ENCODE measurements around the gene PITPNC1. TPM values are rescaled to one million over a fixed set of nuclear protein-coding genes. Genes with fewer than 3 reads are reported as not detected.

Gene PITPNC1
- total RNA-seq, 1 experiment from 2014 or later, result 35.5 TPM

DNA sequence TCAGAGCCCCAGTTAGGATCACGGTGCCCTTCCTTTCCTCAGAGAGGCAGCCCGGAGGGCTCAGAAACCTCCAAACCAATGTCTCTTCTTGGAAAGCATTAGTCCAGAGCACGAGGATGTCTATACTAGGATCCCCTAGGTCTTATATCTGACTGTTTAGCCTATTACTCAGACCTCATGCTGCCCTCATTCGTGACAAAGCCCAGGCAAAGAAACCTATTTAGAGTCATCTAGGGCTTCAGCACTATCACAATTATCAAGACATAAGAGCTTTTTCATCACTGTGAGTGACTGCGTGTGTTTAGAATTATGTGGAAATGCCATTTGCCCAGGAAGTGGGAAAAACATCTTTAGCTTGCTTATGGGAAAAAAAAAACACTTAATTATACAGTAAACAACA, 180.8 kb downstream of the PITPNC1 start:
- intact Hi-C loops (cut with micrococcal nuclease; ENCODE audit: unreplicated experiment), result no loop called here
- ChIA-PET CTCF (no interaction called here), POLR2A (ENCODE audit: low non-redundant PET) (interaction anchor here (0.7 kb wide), 1 partner anchor 29 kb away, joined by 3 read pairs; no protein-coding TSS in a partner anchor)

DNA sequence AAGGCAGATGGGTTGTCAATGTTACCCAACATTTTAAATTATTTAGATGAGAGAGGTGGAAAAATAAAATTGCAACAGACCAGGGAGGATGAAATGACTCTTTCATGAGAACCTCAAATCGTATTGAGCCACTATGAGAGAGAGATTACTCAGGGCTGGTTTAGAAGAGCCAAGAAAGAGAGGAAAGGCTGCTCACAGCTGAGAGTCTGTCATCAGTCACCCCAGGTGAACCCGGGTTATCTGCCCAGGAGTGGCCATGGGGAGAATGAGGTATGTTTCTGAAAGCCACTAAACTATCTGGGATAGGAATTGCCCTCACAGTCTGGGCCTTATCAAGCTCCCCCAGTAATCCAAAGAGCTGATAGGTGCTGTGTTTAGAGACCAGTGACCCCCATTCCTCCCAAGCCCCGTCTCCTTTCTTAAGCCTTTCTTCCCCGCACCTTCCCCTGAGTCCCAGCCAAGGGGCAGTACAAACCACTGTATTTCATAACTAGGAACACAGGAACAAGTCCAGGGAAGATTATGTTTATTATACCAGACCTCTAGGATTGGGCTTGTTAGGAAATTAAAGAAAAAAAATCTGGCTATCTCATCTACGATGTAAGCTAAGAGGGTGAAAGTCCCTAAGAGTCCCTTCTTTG, 181.8 kb downstream of the PITPNC1 start:
- no peak overlapping the region for H3K27ac ChIP-seq (ENCODE audit: low read depth, low read length, poor library complexity, severe bottlenecking)
- CTCF ChIA-PET, result no interaction called here

More for the DNA sequence above, 180.8 kb downstream of the PITPNC1 start:
- no TSS peak for BruUV-seq (replicated peaks)
- Histone ChIP-seq H3K27ac (ENCODE audit: low read depth, low read length, poor library complexity, severe bottlenecking) (no peak overlapping the region), H3K4me3 (ENCODE audit: low read depth, low read length, poor library complexity, severe bottlenecking) (no peak overlapping the region), H3K36me3 (ENCODE audit: insufficient read depth, low read length, poor library complexity, severe bottlenecking) (no peaks in the 10 kb centered on the region), H3K9me3 (ENCODE audit: low read depth, low read length, poor library complexity, severe bottlenecking) (no peaks in the 10 kb centered on the region), H3K27me3 (replicated peaks; ENCODE audit: insufficient read depth, low read depth, low read length, poor library complexity) (no peaks in the 10 kb centered on the region), H3K4me1 (ENCODE audit: insufficient read depth, low read length, poor library complexity, severe bottlenecking) (peaks cover 12% of the 10 kb centered on the region)
- DNase-seq (ENCODE audit: low spot score), result no peak
- TF ChIP-seq EZH2 (IDR thresholded peaks at IDR 0.05; ENCODE audit: borderline replicate concordance, low read depth, low read length, poor library complexity, severe bottlenecking), result no peak
- TF ChIP-seq, protein P1, sequence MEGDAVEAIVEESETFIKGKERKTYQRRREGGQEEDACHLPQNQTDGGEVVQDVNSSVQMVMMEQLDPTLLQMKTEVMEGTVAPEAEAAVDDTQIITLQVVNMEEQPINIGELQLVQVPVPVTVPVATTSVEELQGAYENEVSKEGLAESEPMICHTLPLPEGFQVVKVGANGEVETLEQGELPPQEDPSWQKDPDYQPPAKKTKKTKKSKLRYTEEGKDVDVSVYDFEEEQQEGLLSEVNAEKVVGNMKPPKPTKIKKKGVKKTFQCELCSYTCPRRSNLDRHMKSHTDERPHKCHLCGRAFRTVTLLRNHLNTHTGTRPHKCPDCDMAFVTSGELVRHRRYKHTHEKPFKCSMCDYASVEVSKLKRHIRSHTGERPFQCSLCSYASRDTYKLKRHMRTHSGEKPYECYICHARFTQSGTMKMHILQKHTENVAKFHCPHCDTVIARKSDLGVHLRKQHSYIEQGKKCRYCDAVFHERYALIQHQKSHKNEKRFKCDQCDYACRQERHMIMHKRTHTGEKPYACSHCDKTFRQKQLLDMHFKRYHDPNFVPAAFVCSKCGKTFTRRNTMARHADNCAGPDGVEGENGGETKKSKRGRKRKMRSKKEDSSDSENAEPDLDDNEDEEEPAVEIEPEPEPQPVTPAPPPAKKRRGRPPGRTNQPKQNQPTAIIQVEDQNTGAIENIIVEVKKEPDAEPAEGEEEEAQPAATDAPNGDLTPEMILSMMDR (conservative IDR thresholded peaks at IDR 0.05; ENCODE audit: low read depth, low read length), result no peak

DNA sequence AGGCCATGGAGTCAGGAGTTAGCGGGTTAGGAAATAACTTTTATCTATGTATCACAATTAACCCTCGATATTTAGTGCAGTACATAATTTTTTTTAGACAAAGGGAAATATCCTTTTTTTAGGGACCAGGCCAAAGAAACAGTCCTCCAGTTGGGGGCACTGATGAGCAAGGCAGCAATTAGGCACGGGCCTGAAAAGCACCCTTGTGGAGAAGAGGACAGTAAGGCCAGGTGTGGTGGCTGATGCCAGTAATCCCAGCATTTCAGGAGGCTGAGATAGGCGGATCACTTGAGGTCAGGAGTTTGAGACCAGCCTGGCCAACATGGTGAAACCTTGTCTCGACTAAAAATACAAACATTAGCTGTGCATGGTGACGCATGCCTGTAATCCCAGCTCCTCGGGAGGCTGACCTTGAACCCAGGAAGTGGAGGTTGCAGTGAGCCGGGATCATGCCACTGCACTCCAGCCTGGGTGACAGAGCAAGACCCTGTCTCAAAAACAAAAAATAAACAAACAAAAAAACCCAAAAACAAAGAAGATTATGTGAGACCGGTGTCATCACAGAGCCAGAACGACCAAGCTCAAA, 182.4 kb downstream of the PITPNC1 start:
- Histone ChIP-seq H3K27me3 (replicated peaks; ENCODE audit: insufficient read depth, low read depth, low read length, poor library complexity) (no peaks in the 10 kb centered on the region), H3K4me1 (ENCODE audit: insufficient read depth, low read length, poor library complexity, severe bottlenecking) (peaks cover 12% of the 10 kb centered on the region), H3K27ac (ENCODE audit: low read depth, low read length, poor library complexity, severe bottlenecking) (no peak overlapping the region), H3K4me3 (ENCODE audit: low read depth, low read length, poor library complexity, severe bottlenecking) (no peak overlapping the region), H3K36me3 (ENCODE audit: insufficient read depth, low read length, poor library complexity, severe bottlenecking) (no peaks in the 10 kb centered on the region), H3K9me3 (ENCODE audit: low read depth, low read length, poor library complexity, severe bottlenecking) (no peaks in the 10 kb centered on the region)
- no TSS peak for BruUV-seq (replicated peaks)
- intact Hi-C loops (cut with micrococcal nuclease; ENCODE audit: unreplicated experiment), result no loop called here
- TF ChIP-seq, protein P1 (conservative IDR thresholded peaks at IDR 0.05; ENCODE audit: low read depth, low read length), result peak; percentile 47
- TF ChIP-seq EZH2 (IDR thresholded peaks at IDR 0.05; ENCODE audit: borderline replicate concordance, low read depth, low read length, poor library complexity, severe bottlenecking), result no peak
- POLR2A ChIA-PET (ENCODE audit: low non-redundant PET), result no interaction called here
- CTCF ChIA-PET, result no interaction called here
- no peak for DNase-seq (ENCODE audit: low spot score)

More for the DNA sequence above, 181.8 kb downstream of the PITPNC1 start:
- no peaks in the 10 kb centered on the region for H3K36me3 ChIP-seq (ENCODE audit: insufficient read depth, low read length, poor library complexity, severe bottlenecking)
- no peaks in the 10 kb centered on the region for H3K9me3 ChIP-seq (ENCODE audit: low read depth, low read length, poor library complexity, severe bottlenecking)
- no peaks in the 10 kb centered on the region for H3K27me3 ChIP-seq (replicated peaks; ENCODE audit: insufficient read depth, low read depth, low read length, poor library complexity)
- H3K4me1 ChIP-seq (ENCODE audit: insufficient read depth, low read length, poor library complexity, severe bottlenecking), result peaks cover 12% of the 10 kb centered on the region
- DNase-seq (ENCODE audit: low spot score), result no peak
- POLR2A ChIA-PET (ENCODE audit: low non-redundant PET), result no interaction called here
- no TSS peak for BruUV-seq (replicated peaks)
- TF ChIP-seq, protein P1 (conservative IDR thresholded peaks at IDR 0.05; ENCODE audit: low read depth, low read length), result no peak
- TF ChIP-seq EZH2 (IDR thresholded peaks at IDR 0.05; ENCODE audit: borderline replicate concordance, low read depth, low read length, poor library complexity, severe bottlenecking), result no peak
- intact Hi-C loops (cut with micrococcal nuclease; ENCODE audit: unreplicated experiment), result no loop called here
- H3K4me3 ChIP-seq (ENCODE audit: low read depth, low read length, poor library complexity, severe bottlenecking), result no peak overlapping the region

Data from A673 (cell line).